Islet precursor cell (in vitro differentiated cells): ENCODE results near the gene PLCD3.
A peak's percentile ranks its signal among the peaks of the same experiment; 100 is the strongest.

ENCODE experiments used
- DNase-seq: peaks from one replicate; pipeline ENCODE4 v3.0.0-alpha.2; 2018

Gene PLCD3, protein sequence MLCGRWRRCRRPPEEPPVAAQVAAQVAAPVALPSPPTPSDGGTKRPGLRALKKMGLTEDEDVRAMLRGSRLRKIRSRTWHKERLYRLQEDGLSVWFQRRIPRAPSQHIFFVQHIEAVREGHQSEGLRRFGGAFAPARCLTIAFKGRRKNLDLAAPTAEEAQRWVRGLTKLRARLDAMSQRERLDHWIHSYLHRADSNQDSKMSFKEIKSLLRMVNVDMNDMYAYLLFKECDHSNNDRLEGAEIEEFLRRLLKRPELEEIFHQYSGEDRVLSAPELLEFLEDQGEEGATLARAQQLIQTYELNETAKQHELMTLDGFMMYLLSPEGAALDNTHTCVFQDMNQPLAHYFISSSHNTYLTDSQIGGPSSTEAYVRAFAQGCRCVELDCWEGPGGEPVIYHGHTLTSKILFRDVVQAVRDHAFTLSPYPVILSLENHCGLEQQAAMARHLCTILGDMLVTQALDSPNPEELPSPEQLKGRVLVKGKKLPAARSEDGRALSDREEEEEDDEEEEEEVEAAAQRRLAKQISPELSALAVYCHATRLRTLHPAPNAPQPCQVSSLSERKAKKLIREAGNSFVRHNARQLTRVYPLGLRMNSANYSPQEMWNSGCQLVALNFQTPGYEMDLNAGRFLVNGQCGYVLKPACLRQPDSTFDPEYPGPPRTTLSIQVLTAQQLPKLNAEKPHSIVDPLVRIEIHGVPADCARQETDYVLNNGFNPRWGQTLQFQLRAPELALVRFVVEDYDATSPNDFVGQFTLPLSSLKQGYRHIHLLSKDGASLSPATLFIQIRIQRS

DNA sequence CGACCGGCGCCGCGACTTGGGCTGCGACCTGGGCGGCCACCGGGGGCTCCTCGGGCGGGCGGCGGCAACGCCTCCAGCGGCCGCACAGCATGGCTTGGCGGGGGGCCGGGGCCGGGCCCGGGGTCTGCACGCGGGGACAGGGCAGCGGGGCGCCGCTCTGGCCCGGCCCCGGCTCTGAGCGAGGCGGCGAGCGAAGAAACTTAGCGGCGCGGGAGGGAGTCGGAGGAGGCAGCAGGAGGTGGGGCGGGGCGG, at the start of gene PLCD3:
PLCD3 (minus strand) TSS at position 196 of the 252 bp plus-strand sequence; CDS start at position 91, 105 bp downstream.
- no peak for DNase-seq

DNA sequence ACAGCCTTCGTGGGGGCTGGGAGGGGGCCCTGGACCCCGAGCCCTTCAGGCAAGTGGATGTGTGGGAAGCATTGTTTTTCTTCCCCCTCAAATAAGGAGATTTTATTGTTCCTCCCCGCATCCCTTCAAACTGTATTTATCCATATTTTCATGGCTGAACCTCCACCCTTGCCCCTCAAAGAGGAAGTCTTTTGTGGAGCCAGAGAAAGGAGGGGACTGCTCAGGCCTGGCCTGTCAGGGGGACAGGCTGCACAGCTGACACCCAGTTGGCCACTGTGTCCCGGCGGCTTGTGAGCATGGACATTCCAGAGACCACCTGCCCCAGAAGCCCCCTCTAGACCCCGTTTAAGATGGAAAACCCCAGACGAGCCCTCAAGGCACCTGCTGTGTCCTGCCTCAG, 45.2 kb upstream of the PLCD3 start:
- no peak for DNase-seq

DNA sequence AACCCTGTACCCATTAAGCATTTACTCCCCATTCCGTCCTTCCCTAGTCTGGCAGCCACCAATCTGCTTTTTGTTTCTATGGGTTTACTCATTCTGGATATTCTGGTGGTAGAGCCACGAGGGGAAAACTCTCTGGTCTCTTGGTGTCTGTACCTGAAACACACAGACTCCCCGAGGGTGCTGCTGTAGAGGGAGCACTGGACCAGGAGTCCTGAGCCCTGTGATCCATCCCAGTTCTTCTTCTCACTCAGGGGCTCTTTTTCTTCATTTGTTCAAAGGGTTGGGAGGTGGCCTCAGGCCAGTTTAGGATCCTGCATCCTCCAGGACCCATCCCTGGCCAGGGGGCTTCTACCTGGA, 43.4 kb upstream of the PLCD3 start:
- DNase-seq, result no peak

DNA sequence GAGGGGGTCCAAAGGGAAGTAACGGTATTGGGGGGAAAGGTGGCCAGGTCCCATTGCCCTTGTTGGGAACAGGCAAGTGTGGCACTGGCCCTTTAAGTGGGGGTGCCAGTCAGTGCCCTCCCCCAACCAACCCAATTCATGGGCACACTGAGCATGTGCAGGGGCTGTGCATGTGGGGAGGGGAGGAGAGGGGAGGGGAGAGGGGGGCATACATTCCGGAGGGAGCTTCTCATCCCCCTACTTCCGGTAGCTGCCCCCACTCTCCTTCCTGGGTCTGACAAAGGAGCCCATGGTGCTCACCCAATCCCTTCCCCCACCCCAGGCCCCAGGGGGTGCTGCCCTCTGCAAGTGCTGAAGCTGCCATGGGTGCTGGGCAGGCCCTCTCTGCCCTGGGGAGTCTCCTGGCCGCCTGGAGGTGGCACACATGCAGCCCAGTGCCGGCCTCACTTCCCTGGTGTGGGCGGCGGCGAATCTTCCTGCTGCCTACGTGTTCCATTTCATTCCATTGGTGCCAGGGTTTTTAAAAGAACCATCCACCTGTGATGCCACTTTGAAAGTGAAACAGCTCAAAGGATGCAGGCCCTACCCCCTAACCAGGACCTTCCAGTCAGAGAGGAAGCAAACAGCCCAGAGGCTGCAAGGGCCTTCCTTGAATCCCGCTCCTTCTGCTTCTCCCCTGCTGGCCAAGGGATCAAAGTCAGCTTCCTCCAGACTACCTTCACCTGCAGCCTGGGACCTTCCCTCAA, 40.4 kb upstream of the PLCD3 start:
- peak; percentile 69 for DNase-seq

DNA sequence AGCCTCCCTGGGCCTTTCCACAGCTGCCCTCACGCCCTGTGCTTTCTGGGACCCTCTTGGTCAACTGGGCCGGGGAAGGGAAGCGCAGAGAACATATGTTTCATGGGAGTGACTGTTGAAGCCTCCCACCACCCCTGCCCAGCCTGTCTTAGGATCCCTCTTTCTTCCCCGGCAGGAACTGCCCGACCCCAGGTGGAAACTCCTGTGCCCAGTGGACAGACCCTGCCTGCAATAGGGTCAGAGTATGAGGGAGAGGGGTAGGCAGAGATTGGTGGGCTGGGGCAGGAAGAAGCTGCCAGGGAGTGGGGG, 39.9 kb upstream of the PLCD3 start:
- DNase-seq, result no peak

DNA sequence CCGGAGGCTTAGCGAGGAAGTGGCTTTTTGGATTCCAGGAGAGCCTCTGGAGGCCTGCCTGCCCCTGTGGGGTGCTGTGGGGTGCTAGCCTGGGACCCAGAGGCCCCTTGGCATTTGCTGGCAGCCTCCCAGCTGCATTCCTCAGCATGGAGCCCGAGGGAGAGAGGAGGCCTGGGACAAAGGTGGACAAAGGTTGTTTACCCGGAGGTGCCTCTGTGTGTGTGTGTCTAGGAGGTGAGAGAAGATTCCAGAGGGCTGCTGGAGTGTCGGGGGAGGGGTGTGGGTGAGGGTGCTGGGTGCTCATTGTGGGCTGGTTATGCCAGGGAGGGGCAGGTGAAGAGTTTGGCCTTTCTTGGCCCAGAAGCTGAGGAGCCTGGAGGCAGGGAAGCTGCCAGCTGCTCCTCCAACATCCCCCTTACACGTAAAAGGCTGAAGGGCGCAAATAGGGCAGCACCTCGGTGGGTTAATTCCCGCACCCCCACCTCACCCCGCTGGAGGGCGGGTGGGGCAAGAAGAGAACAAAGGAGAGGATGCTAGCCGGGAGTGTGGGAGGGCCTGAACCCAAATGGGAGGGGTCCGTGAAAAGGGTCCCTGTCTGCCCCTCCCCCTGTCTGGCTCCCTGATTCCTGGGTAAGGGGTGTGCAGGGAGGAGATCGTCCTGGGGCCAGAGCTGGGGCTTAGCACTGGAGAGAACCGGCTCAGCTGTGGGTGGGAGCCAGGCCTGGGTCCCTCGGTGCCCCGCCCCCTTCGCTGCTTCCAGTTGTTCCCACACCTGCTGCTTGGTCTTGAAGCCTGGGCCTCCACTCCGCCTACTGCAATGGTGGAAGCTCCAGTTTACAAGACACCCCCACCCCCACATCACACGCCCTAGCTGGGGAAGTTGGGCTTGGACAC, 39.3 kb upstream of the PLCD3 start:
- peak; percentile 63 for DNase-seq

DNA sequence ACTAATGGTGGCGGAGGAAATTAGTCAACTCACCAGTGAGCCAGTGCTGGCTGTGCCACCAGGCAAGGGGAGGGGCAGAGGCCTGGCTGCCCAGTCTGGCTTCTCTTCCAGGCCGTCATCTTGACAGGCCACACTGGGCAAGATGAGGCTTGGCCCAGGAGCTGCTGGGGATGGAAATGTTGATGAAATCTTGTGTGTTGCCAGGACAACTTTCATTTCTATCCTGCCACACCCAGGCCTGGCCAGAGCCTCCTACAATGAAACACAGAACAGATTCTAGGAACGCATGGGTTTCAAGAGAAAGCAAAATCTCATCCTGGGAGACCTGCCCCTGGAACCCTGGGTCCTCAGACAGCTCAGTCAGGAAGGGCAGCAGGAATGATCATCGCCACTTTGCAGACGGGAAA, 38.6 kb upstream of the PLCD3 start:
- peak; percentile 74 for DNase-seq

DNA sequence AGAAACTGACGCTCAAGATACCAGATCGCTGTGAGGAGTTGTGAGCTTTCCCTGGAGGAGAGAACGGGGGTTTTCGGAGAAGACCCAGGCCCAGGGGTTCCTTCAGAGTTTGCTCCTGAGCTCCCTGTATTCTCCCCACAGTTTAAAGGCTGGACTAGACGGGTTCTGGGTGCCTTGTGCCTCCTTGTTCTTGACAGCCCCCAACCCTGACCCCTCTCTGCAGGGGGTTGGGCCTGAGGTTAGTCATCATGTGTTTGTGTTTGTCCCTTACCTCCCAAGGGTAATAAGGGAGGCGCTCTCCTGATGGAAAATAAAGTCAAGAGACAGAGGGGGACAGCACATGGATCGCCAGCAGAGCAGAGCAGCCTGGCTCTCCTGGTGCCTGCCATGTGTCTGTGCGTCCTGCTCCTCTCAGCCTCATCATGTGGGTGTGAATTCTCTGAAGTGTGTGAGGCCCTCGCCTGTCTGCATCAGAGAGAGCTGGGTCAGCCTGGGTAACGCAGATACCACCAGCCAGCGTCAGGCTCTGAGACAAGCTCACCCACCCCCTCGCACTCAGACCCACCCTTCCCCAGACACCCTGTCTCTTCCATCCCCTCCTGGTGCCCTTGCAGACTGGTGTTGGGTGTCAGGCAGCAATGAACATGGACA, 38.1 kb upstream of the PLCD3 start:
- DNase-seq, result no peak

DNA sequence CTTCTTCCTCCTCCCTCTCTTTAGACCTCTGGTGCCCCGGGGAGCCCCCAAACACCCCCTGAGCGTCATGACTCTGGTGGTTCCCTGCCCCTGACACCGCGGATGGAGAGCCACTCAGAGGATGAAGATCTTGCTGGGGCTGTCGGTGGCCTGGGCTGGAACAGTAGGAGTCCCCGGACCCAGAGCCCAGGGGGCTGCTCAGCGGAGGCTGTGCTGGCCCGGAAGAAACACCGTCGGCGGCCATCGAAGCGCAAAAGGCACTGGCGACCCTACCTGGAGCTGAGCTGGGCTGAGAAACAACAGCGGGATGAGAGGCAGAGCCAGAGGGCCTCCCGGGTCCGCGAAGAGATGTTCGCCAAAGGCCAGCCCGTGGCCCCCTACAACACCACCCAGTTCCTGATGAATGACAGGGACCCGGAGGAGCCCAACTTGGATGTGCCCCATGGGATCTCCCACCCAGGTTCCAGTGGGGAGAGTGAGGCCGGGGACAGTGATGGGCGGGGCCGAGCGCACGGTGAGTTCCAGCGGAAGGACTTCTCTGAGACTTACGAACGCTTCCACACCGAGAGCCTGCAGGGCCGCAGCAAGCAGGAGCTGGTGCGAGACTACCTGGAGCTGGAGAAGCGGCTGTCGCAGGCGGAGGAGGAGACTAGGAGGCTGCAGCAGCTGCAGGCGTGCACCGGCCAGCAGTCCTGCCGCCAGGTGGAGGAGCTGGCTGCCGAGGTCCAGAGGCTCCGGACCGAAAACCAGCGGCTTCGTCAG, 36.9 kb upstream of the PLCD3 start:
- DNase-seq, result peak; percentile 77

DNA sequence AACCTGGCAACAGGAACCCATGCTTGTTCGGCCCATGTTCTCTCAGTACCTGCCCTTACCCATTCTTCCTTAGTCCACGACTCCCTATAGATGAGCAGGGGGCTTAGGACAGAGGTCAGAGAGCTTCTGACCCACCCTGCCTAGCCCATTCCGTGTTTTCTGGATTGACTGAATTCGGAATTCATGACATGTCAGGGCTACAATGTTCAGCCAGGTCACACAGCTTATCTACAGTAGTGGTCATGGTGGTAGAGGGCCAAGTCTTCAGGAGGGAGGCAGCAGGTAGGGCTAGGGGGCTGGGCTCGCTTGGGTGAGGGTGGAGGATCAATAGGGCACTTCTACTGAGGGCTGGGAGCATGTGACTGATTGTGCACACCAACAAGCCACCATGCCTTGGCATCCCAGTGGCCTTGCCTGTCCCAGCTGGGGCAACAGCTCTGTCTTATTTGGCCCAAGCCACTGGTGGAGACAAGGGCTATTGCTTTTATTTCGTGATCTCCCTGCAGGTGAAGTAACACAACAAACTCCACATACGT, 32.5 kb upstream of the PLCD3 start:
- no peak for DNase-seq

DNA sequence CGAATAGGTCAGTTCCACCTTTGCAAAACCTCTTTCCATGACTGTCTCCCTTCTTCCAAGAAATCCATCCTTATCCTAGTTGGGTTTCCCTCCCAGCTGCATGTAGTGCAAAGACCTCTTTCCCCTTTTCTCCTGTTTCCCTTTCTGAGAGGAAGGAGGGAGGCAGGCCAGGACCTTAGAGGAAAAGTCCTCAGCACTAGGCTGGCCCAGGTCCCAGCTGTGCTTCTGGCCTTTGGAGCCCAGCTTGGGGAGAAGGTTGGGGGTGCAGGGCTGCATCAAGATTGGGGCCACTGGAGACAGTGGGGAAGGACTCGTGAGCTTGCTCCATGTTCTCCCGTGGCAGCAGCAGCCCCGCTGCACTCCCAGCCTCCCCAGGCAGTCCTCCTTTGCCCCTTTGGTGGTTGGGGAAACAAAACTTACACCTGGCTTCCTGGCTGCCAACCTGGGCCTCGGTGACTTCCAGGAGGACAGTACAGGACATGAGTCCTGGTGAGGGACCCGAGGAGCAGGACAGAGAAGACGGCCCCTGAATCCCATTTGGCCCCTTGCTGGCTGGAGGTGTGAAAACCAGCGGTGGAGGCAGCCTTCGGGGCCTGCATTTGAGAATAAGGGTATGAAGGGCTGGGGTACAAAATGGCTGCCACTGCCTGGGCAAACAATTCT, 29.8 kb upstream of the PLCD3 start:
- no peak for DNase-seq

DNA sequence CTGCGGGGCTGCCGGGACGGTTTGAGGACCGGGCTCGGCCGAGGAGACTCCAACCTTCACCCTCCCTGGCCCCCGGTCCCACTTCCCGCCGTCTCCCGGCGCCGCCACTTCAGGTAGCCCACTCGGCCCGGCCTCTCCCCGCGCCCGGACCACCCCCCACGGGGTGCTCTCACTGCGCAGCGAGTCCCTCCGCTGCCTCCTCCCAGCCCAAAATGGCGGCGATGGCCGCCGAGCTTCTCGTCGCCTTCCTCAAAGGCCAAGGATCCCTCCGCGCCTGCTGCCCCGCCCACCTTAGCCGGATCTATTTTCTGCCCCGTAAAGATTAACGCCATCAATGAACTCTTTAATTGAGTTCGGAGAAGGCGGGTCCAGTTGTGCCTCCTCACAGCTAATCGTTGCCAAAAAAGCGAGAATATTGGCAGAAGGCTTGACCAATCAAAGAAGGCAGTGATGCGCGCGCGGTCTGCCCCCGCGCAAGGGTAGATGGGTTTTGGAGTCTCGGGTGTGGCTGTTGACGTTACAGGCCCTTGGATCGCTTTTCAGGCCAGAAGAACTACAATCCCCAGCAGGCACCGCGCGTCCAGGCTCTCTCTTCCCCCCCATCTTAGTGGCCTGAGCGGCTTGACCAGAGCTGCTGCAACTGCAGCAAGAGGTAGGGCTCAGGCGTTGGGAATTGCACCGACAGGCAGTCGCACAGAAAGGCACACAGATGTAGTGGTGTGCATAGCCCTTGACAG, 29.1 kb upstream of the PLCD3 start, which contains the start of gene HEXIM2:
HEXIM2 (plus strand) TSS at position 588 of the 737 bp plus-strand sequence. CDS start 919 bp downstream, outside the sequence.
- DNase-seq, result peak; percentile 100

DNA sequence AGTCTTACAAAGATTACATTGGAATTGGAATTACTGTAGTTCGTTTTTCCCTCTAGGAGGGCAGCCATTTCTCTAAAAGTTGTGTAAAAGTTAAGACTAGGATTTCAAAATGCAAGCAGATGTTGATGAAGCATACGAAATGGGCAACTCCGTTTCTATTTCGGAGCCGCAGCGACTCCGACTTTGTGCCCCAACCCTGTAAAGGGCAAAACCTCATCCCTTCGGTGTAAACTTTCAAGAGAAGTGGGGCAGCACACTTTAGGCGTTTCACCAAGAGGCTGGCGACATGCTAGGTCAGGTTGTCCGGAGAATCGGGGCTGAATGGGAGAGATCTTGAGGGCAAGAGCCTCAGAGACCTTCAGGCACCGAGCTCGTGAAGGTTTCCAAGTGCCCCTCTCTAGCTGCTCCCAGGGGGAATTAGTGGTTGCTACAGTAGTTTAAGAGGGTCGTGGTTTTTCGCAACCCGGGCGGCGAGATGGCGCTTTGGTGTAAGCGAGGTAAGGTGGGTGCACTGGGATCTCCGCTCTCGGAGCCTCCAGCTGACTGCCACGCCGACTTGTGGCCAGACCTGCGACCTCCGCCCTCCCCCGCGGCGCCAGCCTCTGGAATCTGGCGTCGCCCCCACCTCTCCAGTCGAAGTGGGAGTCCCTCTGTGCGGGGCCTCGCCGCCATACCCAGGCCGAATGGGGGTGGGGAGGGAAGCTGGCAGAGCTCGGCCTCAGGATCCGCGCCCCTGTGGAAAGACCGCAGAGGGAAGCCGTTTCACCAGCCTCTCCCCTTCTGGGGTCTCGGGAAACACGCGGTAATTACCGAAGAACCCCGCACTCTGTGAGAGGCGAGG, 28.4 kb upstream of the PLCD3 start:
- DNase-seq, result peak; percentile 97

DNA sequence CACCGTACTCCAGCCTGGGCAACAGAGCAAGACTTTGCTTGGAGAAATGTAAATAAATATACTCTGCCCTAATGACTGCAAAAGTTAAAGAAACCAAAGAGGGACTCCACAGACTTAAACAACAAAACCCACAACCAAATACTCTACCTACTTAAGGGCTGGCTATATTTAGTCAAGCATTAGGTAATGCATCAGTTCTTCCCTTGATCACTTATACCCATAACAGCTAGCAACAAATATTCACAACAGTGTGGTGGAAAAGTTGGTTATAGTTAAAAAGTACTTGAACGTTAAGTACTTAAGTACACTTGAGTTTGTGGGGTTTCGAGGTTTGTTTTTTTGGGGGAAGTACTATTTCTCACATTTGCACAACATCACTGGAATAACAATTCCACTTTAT, 23.9 kb upstream of the PLCD3 start:
- DNase-seq, result no peak

DNA sequence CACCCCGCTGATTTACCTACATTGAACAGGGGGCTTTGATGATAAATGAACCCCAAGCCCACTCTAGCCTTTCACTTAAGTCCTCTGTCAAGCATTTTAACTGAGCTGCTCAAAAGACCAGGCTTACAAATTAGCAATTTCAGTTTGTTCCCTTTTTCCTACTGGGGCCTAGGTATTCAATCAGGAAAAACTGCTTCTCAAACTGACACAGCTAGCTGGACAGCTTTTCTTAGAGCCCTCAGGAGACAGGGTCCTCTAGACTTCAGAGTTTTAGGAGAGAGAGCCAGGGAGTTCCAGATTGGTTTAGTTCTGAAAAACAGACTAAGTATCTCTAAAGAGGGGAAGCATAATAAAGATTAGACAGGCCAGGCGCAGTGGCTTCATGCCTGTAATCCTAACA, 23.2 kb upstream of the PLCD3 start:
- peak; percentile 60 for DNase-seq

DNA sequence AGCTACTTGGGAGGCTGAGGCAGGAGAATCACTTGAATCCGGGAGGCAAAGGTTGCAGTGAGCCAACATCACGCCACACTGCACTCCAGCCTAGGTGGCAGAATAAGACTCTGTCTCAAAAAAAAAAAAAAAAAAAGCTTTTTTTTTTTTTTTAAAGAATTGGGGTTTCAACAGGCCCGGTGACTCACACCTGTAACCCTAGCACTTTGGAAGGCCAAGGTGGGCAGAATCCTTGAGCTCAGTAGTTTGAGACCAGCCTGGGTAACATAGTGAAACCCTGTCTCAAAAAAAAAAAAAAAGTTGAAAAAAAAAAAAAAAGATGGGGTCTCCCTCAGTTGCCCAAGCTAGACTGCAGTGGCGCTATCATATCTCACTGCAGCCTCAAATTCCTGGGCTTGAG, 22.7 kb upstream of the PLCD3 start:
- no peak for DNase-seq

DNA sequence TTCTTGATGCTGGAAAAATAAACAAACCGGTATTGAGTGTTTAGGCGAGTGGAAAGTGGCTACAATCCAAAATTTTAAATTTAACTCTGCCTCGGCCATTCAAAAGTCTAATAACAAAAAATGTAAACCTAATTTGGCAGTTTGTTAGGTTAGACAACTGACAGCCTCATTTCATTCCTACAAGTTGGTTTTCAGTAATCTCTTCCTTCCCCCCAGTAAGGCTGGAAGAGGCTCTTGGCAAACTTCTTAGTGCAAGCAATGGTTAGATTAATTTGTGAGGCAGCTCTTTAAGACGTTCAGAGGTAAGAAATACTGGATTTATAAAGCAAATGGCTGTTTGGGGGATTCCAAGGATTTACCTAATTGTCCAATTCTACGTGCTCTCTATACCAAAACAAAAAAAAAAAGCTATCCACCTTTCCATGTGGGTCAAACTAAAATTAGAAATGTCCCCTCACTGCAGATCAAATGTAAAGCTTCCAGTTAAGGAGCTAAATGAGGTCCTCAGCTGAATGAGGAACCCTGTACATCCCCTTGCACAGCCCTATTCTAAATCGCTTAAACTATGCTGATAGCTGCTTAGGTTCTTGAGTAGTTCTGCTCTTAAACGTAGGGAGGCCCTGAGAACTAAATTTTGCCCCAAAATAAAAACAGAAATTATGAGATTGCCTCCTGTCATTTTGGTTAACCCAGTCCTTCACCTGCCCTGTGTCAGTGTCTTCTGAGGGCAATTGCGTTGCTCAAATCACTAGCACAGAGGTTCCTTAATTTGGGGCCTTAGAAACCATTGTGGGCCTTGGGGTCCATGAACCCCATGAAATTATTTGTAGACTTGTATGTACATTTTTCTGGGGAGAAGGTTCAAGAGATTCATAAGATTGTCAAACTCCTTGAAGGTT, 18.8 kb upstream of the PLCD3 start:
- no peak for DNase-seq
